UCSD-AML1 (cell line): ENCODE measurements around the gene EGR4.

Experiments
- DNase-seq: peaks from one replicate; lab custom pipeline; 2025; ENCODE audit not compliant: unreplicated experiment; lab: John Stamatoyannopoulos, UW

EGR4 gene

DNA sequence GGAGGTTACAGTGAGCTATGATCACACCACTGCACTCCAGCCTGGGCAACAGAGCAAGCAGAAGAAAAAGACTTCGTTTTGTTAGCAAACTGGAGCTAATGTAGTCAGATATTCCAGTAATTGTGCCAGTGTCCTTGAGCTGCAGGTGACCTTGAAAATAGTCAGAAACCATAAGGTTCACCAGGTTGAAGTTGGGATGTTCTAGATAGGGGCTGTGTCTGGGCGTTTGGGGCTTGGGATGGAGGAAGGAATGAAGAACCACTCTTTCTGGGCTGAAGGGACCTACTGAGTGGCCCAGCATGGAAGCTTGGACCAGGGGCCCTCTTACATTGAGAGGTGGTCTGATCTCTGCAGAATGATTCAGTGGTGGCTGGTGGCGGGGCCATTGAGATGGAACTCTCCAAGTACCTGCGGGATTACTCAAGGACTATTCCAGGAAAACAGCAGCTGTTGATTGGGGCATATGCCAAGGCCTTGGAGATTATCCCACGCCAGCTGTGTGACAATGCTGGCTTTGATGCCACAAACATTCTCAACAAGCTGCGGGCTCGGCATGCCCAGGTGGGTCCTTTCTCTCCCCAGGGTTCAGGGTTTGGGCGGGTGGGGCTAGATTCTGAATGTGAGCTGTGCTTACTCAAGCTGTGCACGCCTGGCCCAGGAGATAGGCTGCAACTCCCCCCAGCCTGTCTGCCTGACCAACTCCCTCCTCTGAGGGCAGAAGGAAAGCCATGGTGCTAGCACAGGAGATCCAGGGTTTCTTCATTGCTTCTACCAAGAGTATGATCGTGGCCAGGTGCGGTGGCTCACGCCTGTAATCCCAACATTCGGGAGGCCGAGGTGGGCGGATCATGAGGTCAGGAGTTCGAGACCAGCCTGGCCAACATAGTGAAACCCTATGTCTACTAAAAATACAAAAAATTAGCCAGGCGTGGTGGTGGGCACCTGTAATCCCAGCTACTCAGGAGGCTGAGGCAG lies 42.2 kb downstream of the EGR4 start:
- DNase-seq, result no peak

DNA sequence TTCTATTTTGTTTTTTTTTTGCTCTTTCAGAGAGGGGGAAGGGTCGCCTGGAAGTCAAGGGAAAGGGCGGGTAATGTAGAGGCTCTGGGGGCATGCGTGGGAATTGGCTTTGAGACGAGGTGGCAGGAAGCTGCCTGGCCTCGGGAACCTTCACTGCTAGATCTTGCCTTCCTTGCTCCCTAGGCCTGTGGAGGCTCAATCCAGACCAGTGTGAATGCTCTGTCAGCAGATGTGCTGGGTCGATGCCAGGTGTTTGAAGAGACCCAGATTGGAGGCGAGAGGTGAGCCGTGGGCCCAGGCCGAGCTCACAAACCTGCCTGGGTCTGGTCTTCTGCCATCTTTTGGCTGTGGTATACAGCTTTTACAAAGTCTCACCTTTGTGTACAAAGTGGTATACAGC lies 43.7 kb downstream of the EGR4 start:
- no peak for DNase-seq

- no peak for DNase-seq
Measured at GRCh38 chr2:73246850-73247249, 46.5 kb downstream of the EGR4 start.

- no peak for DNase-seq
Measured at GRCh38 chr2:73244580-73244979, 48.8 kb downstream of the EGR4 start.

- no peak for DNase-seq
Measured at GRCh38 chr2:73243884-73244570, 49.3 kb downstream of the EGR4 start.
